Measurements from ENCODE around the gene LNPEP. TPM values are rescaled to one million over a fixed set of nuclear protein-coding genes. Genes with fewer than 3 reads are reported as not detected.

LNPEP gene
- total and polyA plus RNA-seq, 2 donors from 2014 or later, result 6.5 to 74.3 TPM

- FAIRE-seq (no peak), DNase-seq (no peak)
- no peak for TF ChIP-seq CTCF (IDR thresholded peaks at IDR 0.05; ENCODE audit: borderline replicate concordance, extremely low read depth, insufficient read depth)
- no peak overlapping the region for H3K4me3 ChIP-seq (ENCODE audit: low read length in 3 of 3)
- no peaks in the 10 kb centered on the region for H3K9me3 ChIP-seq (ENCODE audit: control insufficient read depth in 2 of 3, insufficient read depth in 1 of 3, low read length in 3 of 3)
- no peak overlapping the region for H3K9ac ChIP-seq (ENCODE audit: low read length in 3 of 3)
- H3K36me3 ChIP-seq (ENCODE audit: control insufficient read depth in 2 of 3, insufficient read depth in 3 of 3, low read length in 3 of 3), result no peaks in the 10 kb centered on the region
- H3K4me1 ChIP-seq (ENCODE audit: control insufficient read depth in 2 of 3, insufficient read depth in 2 of 3, low read depth in 1 of 3, low read length in 3 of 3), result peaks cover 0 to 10% (median 5%) of the 10 kb centered on the region in 3 donors
- H3K27me3 ChIP-seq (ENCODE audit: control insufficient read depth, insufficient read depth, low read length), result no peaks in the 10 kb centered on the region
- no peak overlapping the region for H3K27ac ChIP-seq (ENCODE audit: low read depth in 2 of 2, low read length in 2 of 2)
- intact Hi-C loops (cut with DNase I), result no loop called here
Measured at GRCh38 chr5:96967400-96967799, 31.5 kb downstream of the LNPEP start.

- Histone ChIP-seq H3K27ac (ENCODE audit: low read depth in 2 of 2, low read length in 2 of 2) (no peak overlapping the region), H3K9me3 (ENCODE audit: control insufficient read depth in 2 of 3, insufficient read depth in 1 of 3, low read length in 3 of 3) (no peaks in the 10 kb centered on the region), H3K9ac (ENCODE audit: low read length in 3 of 3) (no peak overlapping the region), H3K27me3 (ENCODE audit: control insufficient read depth, insufficient read depth, low read length) (no peaks in the 10 kb centered on the region), H3K4me1 (ENCODE audit: control insufficient read depth in 2 of 3, insufficient read depth in 2 of 3, low read depth in 1 of 3, low read length in 3 of 3) (peaks cover 0 to 10% (median 5%) of the 10 kb centered on the region in 3 donors), H3K36me3 (ENCODE audit: control insufficient read depth in 2 of 3, insufficient read depth in 3 of 3, low read length in 3 of 3) (no peaks in the 10 kb centered on the region), H3K4me3 (ENCODE audit: low read length in 3 of 3) (no peak overlapping the region)
- DNase-seq (no peak), FAIRE-seq (no peak)
- intact Hi-C loops (cut with DNase I), result no loop called here
- TF ChIP-seq CTCF (IDR thresholded peaks at IDR 0.05; ENCODE audit: borderline replicate concordance, extremely low read depth, insufficient read depth), result no peak
Measured at GRCh38 chr5:96968074-96968473, 32.2 kb downstream of the LNPEP start.

- Histone ChIP-seq H3K4me1 (ENCODE audit: control insufficient read depth in 2 of 3, insufficient read depth in 2 of 3, low read depth in 1 of 3, low read length in 3 of 3) (peaks cover 0 to 10% (median 3%) of the 10 kb centered on the region in 3 donors), H3K27ac (ENCODE audit: low read depth in 2 of 2, low read length in 2 of 2) (peak overlapping the region; percentile 6 to 8), H3K9me3 (ENCODE audit: control insufficient read depth in 2 of 3, insufficient read depth in 1 of 3, low read length in 3 of 3) (no peaks in the 10 kb centered on the region), H3K4me3 (ENCODE audit: low read length in 3 of 3) (no peak overlapping the region), H3K27me3 (ENCODE audit: control insufficient read depth, insufficient read depth, low read length) (no peaks in the 10 kb centered on the region), H3K9ac (ENCODE audit: low read length in 3 of 3) (no peak overlapping the region), H3K36me3 (ENCODE audit: control insufficient read depth in 2 of 3, insufficient read depth in 3 of 3, low read length in 3 of 3) (no peaks in the 10 kb centered on the region)
- FAIRE-seq (no peak), DNase-seq (no peak)
- intact Hi-C loops (cut with DNase I), result no loop called here
- no peak for TF ChIP-seq CTCF (IDR thresholded peaks at IDR 0.05; ENCODE audit: borderline replicate concordance, extremely low read depth, insufficient read depth)
Measured at GRCh38 chr5:96968614-96969013, 32.7 kb downstream of the LNPEP start.

GRCh38 chr5:96969366-96969765 is 33.5 kb downstream of the LNPEP start:
- DNase-seq (no peak), FAIRE-seq (no peak)
- Histone ChIP-seq H3K27me3 (ENCODE audit: control insufficient read depth, insufficient read depth, low read length) (no peaks in the 10 kb centered on the region), H3K27ac (ENCODE audit: low read depth in 2 of 2, low read length in 2 of 2) (no peak overlapping the region), H3K9ac (ENCODE audit: low read length in 3 of 3) (no peak overlapping the region), H3K4me3 (ENCODE audit: low read length in 3 of 3) (no peak overlapping the region), H3K36me3 (ENCODE audit: control insufficient read depth in 2 of 3, insufficient read depth in 3 of 3, low read length in 3 of 3) (no peaks in the 10 kb centered on the region), H3K4me1 (ENCODE audit: control insufficient read depth in 2 of 3, insufficient read depth in 2 of 3, low read depth in 1 of 3, low read length in 3 of 3) (peaks cover 0 to 10% (median 5%) of the 10 kb centered on the region in 3 donors), H3K9me3 (ENCODE audit: control insufficient read depth in 2 of 3, insufficient read depth in 1 of 3, low read length in 3 of 3) (no peaks in the 10 kb centered on the region)
- intact Hi-C loops (cut with DNase I), result no loop called here
- no peak for TF ChIP-seq CTCF (IDR thresholded peaks at IDR 0.05; ENCODE audit: borderline replicate concordance, extremely low read depth, insufficient read depth)
